ENCODE data around the gene PEBP1.

PEBP1 gene

GRCh38 chr12:118189741-118190191 is 53.8 kb downstream of the PEBP1 start:
- DNase-seq (ENCODE audit: low read depth), result no peak
- TF ChIP-seq CTCF (IDR thresholded peaks at IDR 0.05; ENCODE audit: insufficient read depth, low read depth, low read length, missing control alignments), result no peak
- H3K4me3 ChIP-seq (ENCODE audit: low read length), result no peak overlapping the region

- peak; percentile 18 for DNase-seq (ENCODE audit: low read depth)
- H3K4me3 ChIP-seq (ENCODE audit: low read length), result no peak overlapping the region
These were observed 54.3 kb downstream of the PEBP1 start for GRCh38 chr12:118190266-118190665.

GRCh38 chr12:118193477-118193876 is 57.6 kb downstream of the PEBP1 start:
- no peak for DNase-seq (ENCODE audit: low read depth)
- H3K4me3 ChIP-seq (ENCODE audit: low read length), result no peak overlapping the region
- no peak for TF ChIP-seq CTCF (IDR thresholded peaks at IDR 0.05; ENCODE audit: insufficient read depth, low read depth, low read length, missing control alignments)

More at GRCh38 chr12:118190266-118190665, 54.3 kb downstream of the PEBP1 start:
- TF ChIP-seq CTCF (IDR thresholded peaks at IDR 0.05; ENCODE audit: insufficient read depth, low read depth, low read length, missing control alignments), result no peak

GRCh38 chr12:118193958-118194357 is 58.0 kb downstream of the PEBP1 start:
- no peak overlapping the region for H3K4me3 ChIP-seq (ENCODE audit: low read length)
- no peak for TF ChIP-seq CTCF (IDR thresholded peaks at IDR 0.05; ENCODE audit: insufficient read depth, low read depth, low read length, missing control alignments)
- no peak for DNase-seq (ENCODE audit: low read depth)
